ENCODE measurements around the gene ABCC11.

ABCC11 gene

DNA sequence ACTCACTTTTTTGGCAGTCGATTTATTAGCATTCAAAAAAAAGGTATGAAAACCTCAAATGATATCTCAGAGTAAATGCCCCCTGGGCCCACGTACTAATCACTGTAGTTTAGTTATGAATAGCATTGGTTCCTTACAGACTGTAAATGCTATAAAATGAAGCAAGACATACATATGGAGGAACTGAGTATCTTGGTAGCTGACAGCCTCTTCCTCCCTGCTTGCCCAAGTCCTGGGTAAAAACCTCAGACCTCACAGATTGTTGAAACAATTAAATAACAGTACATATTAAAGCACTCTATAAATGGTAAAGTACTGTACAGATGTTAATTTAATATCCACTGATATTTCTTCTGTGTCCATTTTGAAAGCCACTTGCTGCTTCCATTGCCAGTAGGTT, 33.2 kb upstream of the ABCC11 start:
- TF ChIP-seq, protein P1, sequence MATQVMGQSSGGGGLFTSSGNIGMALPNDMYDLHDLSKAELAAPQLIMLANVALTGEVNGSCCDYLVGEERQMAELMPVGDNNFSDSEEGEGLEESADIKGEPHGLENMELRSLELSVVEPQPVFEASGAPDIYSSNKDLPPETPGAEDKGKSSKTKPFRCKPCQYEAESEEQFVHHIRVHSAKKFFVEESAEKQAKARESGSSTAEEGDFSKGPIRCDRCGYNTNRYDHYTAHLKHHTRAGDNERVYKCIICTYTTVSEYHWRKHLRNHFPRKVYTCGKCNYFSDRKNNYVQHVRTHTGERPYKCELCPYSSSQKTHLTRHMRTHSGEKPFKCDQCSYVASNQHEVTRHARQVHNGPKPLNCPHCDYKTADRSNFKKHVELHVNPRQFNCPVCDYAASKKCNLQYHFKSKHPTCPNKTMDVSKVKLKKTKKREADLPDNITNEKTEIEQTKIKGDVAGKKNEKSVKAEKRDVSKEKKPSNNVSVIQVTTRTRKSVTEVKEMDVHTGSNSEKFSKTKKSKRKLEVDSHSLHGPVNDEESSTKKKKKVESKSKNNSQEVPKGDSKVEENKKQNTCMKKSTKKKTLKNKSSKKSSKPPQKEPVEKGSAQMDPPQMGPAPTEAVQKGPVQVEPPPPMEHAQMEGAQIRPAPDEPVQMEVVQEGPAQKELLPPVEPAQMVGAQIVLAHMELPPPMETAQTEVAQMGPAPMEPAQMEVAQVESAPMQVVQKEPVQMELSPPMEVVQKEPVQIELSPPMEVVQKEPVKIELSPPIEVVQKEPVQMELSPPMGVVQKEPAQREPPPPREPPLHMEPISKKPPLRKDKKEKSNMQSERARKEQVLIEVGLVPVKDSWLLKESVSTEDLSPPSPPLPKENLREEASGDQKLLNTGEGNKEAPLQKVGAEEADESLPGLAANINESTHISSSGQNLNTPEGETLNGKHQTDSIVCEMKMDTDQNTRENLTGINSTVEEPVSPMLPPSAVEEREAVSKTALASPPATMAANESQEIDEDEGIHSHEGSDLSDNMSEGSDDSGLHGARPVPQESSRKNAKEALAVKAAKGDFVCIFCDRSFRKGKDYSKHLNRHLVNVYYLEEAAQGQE (IDR thresholded peaks at IDR 0.05; ENCODE audit: insufficient read depth in 1 of 2, low read depth in 2 of 2, low read length in 2 of 2) = no peak
- no peak for TF ChIP-seq SIN3A (IDR thresholded peaks at IDR 0.05; ENCODE audit: borderline replicate concordance, insufficient read depth, low read length)
- no peak for TF ChIP-seq FOXP2 (optimal IDR thresholded peaks at IDR 0.05; ENCODE audit: borderline replicate concordance, extremely low read depth, extremely low read length, insufficient read depth)
- no peak for TF ChIP-seq POLR2AphosphoS5 (IDR thresholded peaks at IDR 0.05; ENCODE audit: low read depth, low read length)
- no peak for TF ChIP-seq TAF1 (IDR thresholded peaks at IDR 0.05; ENCODE audit: borderline replicate concordance, insufficient read depth, low read length)

GRCh38 chr16:48279199-48279598, 31.9 kb upstream of the ABCC11 start:
- TF ChIP-seq FOXP2 (optimal IDR thresholded peaks at IDR 0.05; ENCODE audit: borderline replicate concordance, extremely low read depth, extremely low read length, insufficient read depth) = no peak
- no peak for TF ChIP-seq POLR2AphosphoS5 (IDR thresholded peaks at IDR 0.05; ENCODE audit: low read depth, low read length)
- TF ChIP-seq, protein P1 (IDR thresholded peaks at IDR 0.05; ENCODE audit: insufficient read depth in 1 of 2, low read depth in 2 of 2, low read length in 2 of 2) = no peak
- TF ChIP-seq TAF1 (IDR thresholded peaks at IDR 0.05; ENCODE audit: borderline replicate concordance, insufficient read depth, low read length) = no peak
- no peak for TF ChIP-seq SIN3A (IDR thresholded peaks at IDR 0.05; ENCODE audit: borderline replicate concordance, insufficient read depth, low read length)

DNA sequence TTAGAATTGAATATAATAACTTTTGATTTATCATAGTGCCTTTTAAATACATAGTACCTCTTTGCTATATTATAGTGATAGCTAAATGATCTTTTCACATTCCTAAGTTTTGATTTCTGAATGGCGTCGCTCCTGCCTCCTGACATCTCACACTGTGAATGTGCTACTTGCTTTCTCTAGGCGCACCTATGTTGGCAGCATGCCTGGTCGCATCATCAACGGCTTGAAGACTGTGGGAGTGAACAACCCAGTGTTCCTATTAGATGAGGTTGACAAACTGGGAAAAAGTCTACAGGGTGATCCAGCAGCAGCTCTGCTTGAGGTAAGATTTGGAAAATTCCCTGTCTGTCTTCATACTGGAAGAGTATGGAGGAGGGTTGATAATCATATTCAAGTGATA, 29.8 kb upstream of the ABCC11 start:
- TF ChIP-seq SIN3A (IDR thresholded peaks at IDR 0.05; ENCODE audit: borderline replicate concordance, insufficient read depth, low read length) (no peak), POLR2AphosphoS5 (IDR thresholded peaks at IDR 0.05; ENCODE audit: low read depth, low read length) (no peak), TAF1 (IDR thresholded peaks at IDR 0.05; ENCODE audit: borderline replicate concordance, insufficient read depth, low read length) (no peak)
- TF ChIP-seq, protein P1 (IDR thresholded peaks at IDR 0.05; ENCODE audit: insufficient read depth in 1 of 2, low read depth in 2 of 2, low read length in 2 of 2) = no peak

GRCh38 chr16:48276102-48276501, 28.8 kb upstream of the ABCC11 start:
- TF ChIP-seq POLR2AphosphoS5 (IDR thresholded peaks at IDR 0.05; ENCODE audit: low read depth, low read length) (no peak), TAF1 (IDR thresholded peaks at IDR 0.05; ENCODE audit: borderline replicate concordance, insufficient read depth, low read length) (no peak), FOXP2 (optimal IDR thresholded peaks at IDR 0.05; ENCODE audit: borderline replicate concordance, extremely low read depth, extremely low read length, insufficient read depth) (no peak), SIN3A (IDR thresholded peaks at IDR 0.05; ENCODE audit: borderline replicate concordance, insufficient read depth, low read length) (no peak)
- TF ChIP-seq, protein P1 (IDR thresholded peaks at IDR 0.05; ENCODE audit: insufficient read depth in 1 of 2, low read depth in 2 of 2, low read length in 2 of 2) = no peak

- no peak for TF ChIP-seq SIN3A (IDR thresholded peaks at IDR 0.05; ENCODE audit: borderline replicate concordance, insufficient read depth, low read length)
- no peak for TF ChIP-seq FOXP2 (optimal IDR thresholded peaks at IDR 0.05; ENCODE audit: borderline replicate concordance, extremely low read depth, extremely low read length, insufficient read depth)
- TF ChIP-seq TAF1 (IDR thresholded peaks at IDR 0.05; ENCODE audit: borderline replicate concordance, insufficient read depth, low read length) = no peak
- TF ChIP-seq, protein P1 (IDR thresholded peaks at IDR 0.05; ENCODE audit: insufficient read depth in 1 of 2, low read depth in 2 of 2, low read length in 2 of 2) = no peak
- TF ChIP-seq POLR2AphosphoS5 (IDR thresholded peaks at IDR 0.05; ENCODE audit: low read depth, low read length) = no peak
Observed at GRCh38 chr16:48274476-48274875, 27.1 kb upstream of the ABCC11 start.

Measured in PFSK-1 (cell line).